ENCODE results near the gene GPRIN3.

DNA sequence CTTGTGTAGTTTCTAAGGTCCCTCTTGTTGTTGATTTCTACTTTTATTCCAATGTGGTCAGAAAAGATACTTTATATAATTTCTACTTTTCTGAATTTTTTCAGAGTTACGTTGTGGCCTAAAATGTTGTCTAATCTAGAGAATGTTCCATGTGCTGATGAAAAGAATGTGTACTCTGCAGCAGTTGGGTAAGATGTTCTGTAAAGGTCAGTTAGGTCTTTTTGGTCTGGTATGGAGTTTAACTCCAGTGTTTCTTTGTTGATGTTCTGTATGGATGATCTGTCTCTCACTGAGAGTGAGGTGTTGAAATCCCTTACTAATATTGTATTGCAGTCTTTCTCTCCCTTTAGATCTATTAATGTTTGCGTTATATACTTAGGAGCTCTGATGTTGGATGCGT lies 37.0 kb upstream of the GPRIN3 start:
- TF ChIP-seq POLR2A (IDR thresholded peaks at IDR 0.05), result no peak
- TF ChIP-seq, protein P1, sequence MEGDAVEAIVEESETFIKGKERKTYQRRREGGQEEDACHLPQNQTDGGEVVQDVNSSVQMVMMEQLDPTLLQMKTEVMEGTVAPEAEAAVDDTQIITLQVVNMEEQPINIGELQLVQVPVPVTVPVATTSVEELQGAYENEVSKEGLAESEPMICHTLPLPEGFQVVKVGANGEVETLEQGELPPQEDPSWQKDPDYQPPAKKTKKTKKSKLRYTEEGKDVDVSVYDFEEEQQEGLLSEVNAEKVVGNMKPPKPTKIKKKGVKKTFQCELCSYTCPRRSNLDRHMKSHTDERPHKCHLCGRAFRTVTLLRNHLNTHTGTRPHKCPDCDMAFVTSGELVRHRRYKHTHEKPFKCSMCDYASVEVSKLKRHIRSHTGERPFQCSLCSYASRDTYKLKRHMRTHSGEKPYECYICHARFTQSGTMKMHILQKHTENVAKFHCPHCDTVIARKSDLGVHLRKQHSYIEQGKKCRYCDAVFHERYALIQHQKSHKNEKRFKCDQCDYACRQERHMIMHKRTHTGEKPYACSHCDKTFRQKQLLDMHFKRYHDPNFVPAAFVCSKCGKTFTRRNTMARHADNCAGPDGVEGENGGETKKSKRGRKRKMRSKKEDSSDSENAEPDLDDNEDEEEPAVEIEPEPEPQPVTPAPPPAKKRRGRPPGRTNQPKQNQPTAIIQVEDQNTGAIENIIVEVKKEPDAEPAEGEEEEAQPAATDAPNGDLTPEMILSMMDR (IDR thresholded peaks at IDR 0.05), result no peak

Measured in testis (tissue), 2 donors.